OCI-LY3 (cell line): ENCODE results near the gene CWF19L2.

ENCODE experiments used
- EZH2phosphoT487 ChIP-seq: fragments of 200-600 bp; shearing (Covaris generic); IDR thresholded peaks from 2 replicates; pipeline ENCODE4 v1.6.1; 2018; ENCODE audit warnings: antibody characterized with exemption, mixed run types, low read depth
- TF ChIP-seq, protein P1 (sequence below): fragments of 200-600, 300-600 bp; sonication (generic); IDR thresholded peaks from 2 replicates; pipeline ENCODE4 v1.5.1; 2014; ENCODE audit warnings: antibody characterized with exemption, low read length, low read depth

DNA sequence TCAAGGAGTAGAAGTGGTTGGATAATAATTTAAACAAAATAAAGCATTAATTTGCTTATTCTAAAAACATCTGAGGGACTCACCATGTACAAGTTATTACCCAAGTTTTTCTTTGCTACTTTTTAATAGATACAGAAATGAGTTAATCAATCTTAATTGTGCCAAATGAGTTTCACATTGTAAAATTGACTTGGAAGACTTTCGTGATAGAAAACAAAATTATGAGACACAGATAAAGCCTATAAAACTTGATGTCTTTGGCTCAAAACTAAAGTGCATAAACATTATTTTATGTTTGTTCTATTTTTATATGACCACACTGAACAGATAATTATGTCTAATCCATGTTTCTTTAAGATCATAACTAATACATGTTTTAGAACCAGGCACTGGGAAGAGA lies 10.1 kb upstream of the CWF19L2 start:
- TF ChIP-seq, protein P1, sequence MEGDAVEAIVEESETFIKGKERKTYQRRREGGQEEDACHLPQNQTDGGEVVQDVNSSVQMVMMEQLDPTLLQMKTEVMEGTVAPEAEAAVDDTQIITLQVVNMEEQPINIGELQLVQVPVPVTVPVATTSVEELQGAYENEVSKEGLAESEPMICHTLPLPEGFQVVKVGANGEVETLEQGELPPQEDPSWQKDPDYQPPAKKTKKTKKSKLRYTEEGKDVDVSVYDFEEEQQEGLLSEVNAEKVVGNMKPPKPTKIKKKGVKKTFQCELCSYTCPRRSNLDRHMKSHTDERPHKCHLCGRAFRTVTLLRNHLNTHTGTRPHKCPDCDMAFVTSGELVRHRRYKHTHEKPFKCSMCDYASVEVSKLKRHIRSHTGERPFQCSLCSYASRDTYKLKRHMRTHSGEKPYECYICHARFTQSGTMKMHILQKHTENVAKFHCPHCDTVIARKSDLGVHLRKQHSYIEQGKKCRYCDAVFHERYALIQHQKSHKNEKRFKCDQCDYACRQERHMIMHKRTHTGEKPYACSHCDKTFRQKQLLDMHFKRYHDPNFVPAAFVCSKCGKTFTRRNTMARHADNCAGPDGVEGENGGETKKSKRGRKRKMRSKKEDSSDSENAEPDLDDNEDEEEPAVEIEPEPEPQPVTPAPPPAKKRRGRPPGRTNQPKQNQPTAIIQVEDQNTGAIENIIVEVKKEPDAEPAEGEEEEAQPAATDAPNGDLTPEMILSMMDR = no peak
- TF ChIP-seq EZH2phosphoT487 = no peak
